IMR-90 (cell line): ENCODE results near the gene ZFYVE28. TPM values are rescaled to one million over a fixed set of nuclear protein-coding genes. Genes with fewer than 3 reads are reported as not detected.

Source experiments
- ATAC-seq: fragments of 200-7000 bp; cut with Tn5 transposase; 2 replicates; pipeline ENCODE4 v1.9.1; 2020; ENCODE audit warnings: low read depth, mild to moderate bottlenecking, moderate library complexity
- BruUV-seq: library from RNA; stranded (reverse); fragments of 400-500 nt; replicated peaks from 2 replicates; lab custom pipeline; 2021; lab: Mats Ljungman, UMichigan
- CTCF ChIA-PET: fragments of 300-600 bp; formaldehyde crosslinking; extraction: SDS; loops from one replicate; lab custom pipeline; 2021; ENCODE audit warnings: antibody characterized with exemption; lab: Yijun Ruan, JAX
- POLR2A ChIA-PET: fragments of 300-600 bp; sonication (Branson Sonifier 250); formaldehyde crosslinking; loops from one replicate; lab custom pipeline; 2022; ENCODE audit warnings: antibody characterized with exemption; ENCODE audit not compliant: unreplicated experiment; lab: Charles Lee
- DNase-seq: peaks from one replicate; pipeline ENCODE4 v3.0.0; 2013
- H2AFZ ChIP-seq: replicated peaks from 2 replicates; pipeline ENCODE3; 2013; ENCODE audit warnings: low read length, mild to moderate bottlenecking; ENCODE audit not compliant: poor library complexity
- H2AK5ac ChIP-seq: 2 replicates; pipeline ENCODE4 v1.6.1; 2013; ENCODE audit warnings: low read depth, low read length, inconsistent platforms
- H2AK9ac ChIP-seq: replicated peaks from 2 replicates; pipeline ENCODE3; 2013; ENCODE audit warnings: mild to moderate bottlenecking, low read depth, low read length, moderate library complexity; ENCODE audit not compliant: poor library complexity
- H2BK120ac ChIP-seq: 2 replicates; pipeline ENCODE4 v1.6.1; 2013; ENCODE audit warnings: low read depth, low read length, inconsistent platforms
- H2BK15ac ChIP-seq: 3 replicates; pipeline ENCODE4 v1.6.1; 2013; ENCODE audit warnings: low read depth, low read length, inconsistent platforms
- H2BK20ac ChIP-seq: 2 replicates; pipeline ENCODE4 v1.6.1; 2013; ENCODE audit warnings: low read depth, mild to moderate bottlenecking, inconsistent platforms, low read length, moderate library complexity
- H2BK5ac ChIP-seq: 2 replicates; pipeline ENCODE4 v1.6.1; 2013; ENCODE audit warnings: mild to moderate bottlenecking, low read depth, low read length, inconsistent platforms; ENCODE audit not compliant: poor library complexity, severe bottlenecking
- H3K14ac ChIP-seq: replicated peaks from 2 replicates; pipeline ENCODE4 v1.6.1; 2013; ENCODE audit warnings: low read depth, low read length, inconsistent platforms
- H3K18ac ChIP-seq: 2 replicates; pipeline ENCODE4 v1.6.1; 2013; ENCODE audit warnings: low read depth, low read length, control low read depth
- H3K23ac ChIP-seq: 2 replicates; pipeline ENCODE4 v1.6.1; 2013; ENCODE audit warnings: low read depth, low read length, inconsistent platforms
- H3K27ac ChIP-seq: 2 replicates; pipeline ENCODE4 v1.5.1; 2013; ENCODE audit warnings: mild to moderate bottlenecking, control low read depth, low read length; ENCODE audit not compliant: insufficient read depth
- H3K27me3 ChIP-seq: 2 replicates; pipeline ENCODE4 v1.6.1; 2013; ENCODE audit warnings: low read length; ENCODE audit not compliant: control insufficient read depth, insufficient read depth
- H3K36me3 ChIP-seq: 2 replicates; pipeline ENCODE4 v1.6.1; 2013; ENCODE audit warnings: low read length, mixed read lengths; ENCODE audit not compliant: control insufficient read depth, insufficient read depth
- H3K4ac ChIP-seq: 2 replicates; pipeline ENCODE4 v1.6.1; 2013; ENCODE audit warnings: low read depth, low read length, inconsistent platforms
- H3K4me1 ChIP-seq: 2 replicates; pipeline ENCODE4 v1.6.1; 2013; ENCODE audit warnings: low read length, mixed read lengths; ENCODE audit not compliant: control insufficient read depth, insufficient read depth
- H3K4me2 ChIP-seq: 2 replicates; pipeline ENCODE4 v1.6.1; 2013; ENCODE audit warnings: low read depth, mild to moderate bottlenecking, control low read depth, low read length, moderate library complexity
- H3K4me3 ChIP-seq: 2 replicates; pipeline ENCODE4 v1.5.1; 2013; ENCODE audit warnings: low read depth, mild to moderate bottlenecking, control low read depth, low read length, moderate library complexity; ENCODE audit not compliant: insufficient read depth
- H3K56ac ChIP-seq: 2 replicates; pipeline ENCODE4 v1.6.1; 2013; ENCODE audit warnings: low read length, inconsistent platforms; ENCODE audit not compliant: insufficient read depth; ENCODE audit errors: extremely low read depth
- H3K79me1 ChIP-seq, 2 experiments: 2 replicates each; pipeline ENCODE4 v1.6.1; 2013; ENCODE audit warnings: low read length in 2 of 2, inconsistent platforms in 1 of 2, low read depth in 1 of 2
- H3K9ac ChIP-seq: 2 replicates; pipeline ENCODE4 v1.6.1; 2013; ENCODE audit warnings: low read depth, low read length, control low read depth
- H3K9me1 ChIP-seq: 2 replicates; pipeline ENCODE4 v1.6.1; 2013; ENCODE audit warnings: low read length, inconsistent platforms; ENCODE audit not compliant: insufficient read depth
- H3K9me3 ChIP-seq: 2 replicates; pipeline ENCODE4 v1.6.1; 2013; ENCODE audit warnings: low read length; ENCODE audit not compliant: control insufficient read depth, insufficient read depth
- H4K20me1 ChIP-seq: 2 replicates; pipeline ENCODE4 v1.6.1; 2013; ENCODE audit warnings: low read length, inconsistent platforms; ENCODE audit not compliant: insufficient read depth
- H4K5ac ChIP-seq: 2 replicates; pipeline ENCODE4 v1.6.1; 2013; ENCODE audit warnings: mild to moderate bottlenecking, low read depth, low read length, control low read depth
- H4K8ac ChIP-seq, 2 experiments: 2 replicates each; pipeline ENCODE4 v1.6.1; 2013; ENCODE audit warnings: low read depth in 2 of 2, low read length in 2 of 2, control low read depth in 1 of 2, inconsistent platforms in 1 of 2
- H4K91ac ChIP-seq: 2 replicates; pipeline ENCODE4 v1.6.1; 2013; ENCODE audit warnings: low read depth, low read length, inconsistent platforms; ENCODE audit not compliant: insufficient read depth
- FOS ChIP-seq: fragments of 150-350 bp; IDR thresholded peaks from 2 replicates; pipeline ENCODE4 v1.6.1; 2016; ENCODE audit warnings: low read depth, low read length
- MAFK ChIP-seq: IDR thresholded peaks from 2 replicates; pipeline ENCODE4 v1.6.1; 2012; ENCODE audit warnings: low read depth, low read length, improper control_type of control experiment
- MXI1 ChIP-seq: IDR thresholded peaks from 2 replicates; pipeline ENCODE4 v1.6.1; 2012; ENCODE audit warnings: low read depth, mild to moderate bottlenecking, low read length, moderate library complexity, borderline replicate concordance
- POLR2A ChIP-seq: IDR thresholded peaks from 2 replicates; pipeline ENCODE4 v1.6.1; 2012; ENCODE audit warnings: mild to moderate bottlenecking, low read depth, low read length
- RFX5 ChIP-seq: IDR thresholded peaks from 2 replicates; pipeline ENCODE4 v1.8.0; 2012; ENCODE audit warnings: low read depth, mild to moderate bottlenecking, low read length, moderate library complexity
- USF2 ChIP-seq: fragments of 150-350 bp; IDR thresholded peaks from 2 replicates; pipeline ENCODE4 v1.6.1; 2017; ENCODE audit warnings: mild to moderate bottlenecking, antibody characterized with exemption, low read length, low read depth
- WGBS, 2 experiments: methylation state at CpG; one replicate each; pipeline versions ENCODE4 v1.1.5 to v1.1.7; 2013; ENCODE audit warnings: missing lambda C conversion rate in 2 of 2; ENCODE audit not compliant: insufficient read length in 1 of 2; ENCODE audit errors: extremely low coverage in 2 of 2; 5-methylcytosine and 5-hydroxymethylcytosine counted together
- dilution Hi-C: fragments of 300-500 bp; cut with HindIII; formaldehyde crosslinking; loops from one replicate; pipeline ENCODE4 v1.14.3; 2018; ENCODE audit warnings: low sequenced_read_pairs; ENCODE audit not compliant: unreplicated experiment
- in situ Hi-C: fragments of 300-500 bp; cut with MboI; formaldehyde crosslinking; loops from 3 replicates; pipeline ENCODE4 v1.14.3; 2019; ENCODE audit warnings: low sequenced_read_pairs, inconsistent platforms, mixed read lengths
- intact Hi-C: fragments of 100-400 bp; cut with micrococcal nuclease; formaldehyde crosslinking; loops from 2 replicates; pipeline ENCODE4 v1.10.0; 2022
- polyA plus RNA-seq, 3 experiments: library from polyadenylated mRNA; depleted of rRNA; stranded (reverse); fragments of >200 nt; gene quantifications; 2 replicates each; pipeline ENCODE4 v1.2.3, GENCODE V29; 2012; ENCODE audit warnings: low replicate concordance in 1 of 3
- total RNA-seq: library from RNA; depleted of rRNA; stranded (reverse); fragments of >200 nt; gene quantifications from 2 replicates; pipeline ENCODE4 v1.2.3, GENCODE V29; 2012

ZFYVE28 gene
- total and polyA plus RNA-seq, 2 of the 4 experiments (the other 2 are of a cell fraction): 0.36 to 1.2 TPM

GRCh38 chr4:2284161-2284933 is 134.1 kb downstream of the ZFYVE28 start:
- Histone ChIP-seq H4K5ac (no peak overlapping the region), H2BK5ac (no peak overlapping the region), H3K27ac (no peak overlapping the region), H3K4me2 (no peak overlapping the region), H4K91ac (no peak overlapping the region), H3K9ac (no peak overlapping the region), H3K9me1 (0 out of 2 replicates have a peak, but pooled peaks cover 3% of the 10 kb centered on the region), H2BK120ac (no peak overlapping the region), H3K4me3 (no peak overlapping the region), H3K14ac (no peak overlapping the region), H3K9me3 (no peaks in the 10 kb centered on the region), H3K23ac (no peak overlapping the region), H2AFZ (no peak overlapping the region), H3K4ac (no peak overlapping the region), H3K36me3 (no peaks in the 10 kb centered on the region), H2BK20ac (no peak overlapping the region), H3K79me1 (no peaks in the 10 kb centered on the region), H4K8ac (no peak overlapping the region), H4K20me1 (no peaks in the 10 kb centered on the region), H3K27me3 (0 out of 2 replicates have a peak, but pooled peaks cover 2% of the 10 kb centered on the region), H3K56ac (no peak overlapping the region), H3K18ac (no peak overlapping the region), H2BK15ac (no peak overlapping the region), H2AK5ac (no peak overlapping the region), H2AK9ac (no peak overlapping the region), H3K4me1 (peaks cover 2% of the 10 kb centered on the region; the same call in 1 of the 2 replicates)
- intact Hi-C loops: no loop called here
- no peak for ATAC-seq
- no peak for DNase-seq
- TF ChIP-seq POLR2A (no peak), RFX5 (no peak), USF2 (no peak), MAFK (no peak), MXI1 (no peak), FOS (no peak)
- no TSS peak for BruUV-seq
- POLR2A ChIA-PET: interaction anchor here (0.6 kb wide), 1 partner anchor 513 kb away, joined by 3 read pairs; no protein-coding TSS in a partner anchor
- dilution Hi-C loops: no loop called here
- CTCF ChIA-PET: no interaction called here
- 100% methylated on average over 5 of the region's 23 CpGs; no CpG with 5 or more reads in 1 of the 2 experiments for WGBS, 2 experiments
- in situ Hi-C loops: no loop called here
